ENCODE data around the gene PCDHA2.

- peak in 2 of 4 donors; percentile 7 to 15 for TF ChIP-seq CTCF (IDR thresholded peaks at IDR 0.05)
- TF ChIP-seq POLR2A (IDR thresholded peaks at IDR 0.05) = no peak
Observed at GRCh38 chr5:140806834-140807775, 12.5 kb downstream of the PCDHA2 start, which contains the start of gene PCDHA4.
